PFSK-1 (cell line): ENCODE measurements around the gene MBD5.

Experiments
- FOXP2 ChIP-seq: optimal IDR thresholded peaks from 2 replicates; pipeline ENCODE3; 2011; ENCODE audit warnings: borderline replicate concordance, control low read depth, inconsistent platforms; ENCODE audit not compliant: insufficient read depth; ENCODE audit errors: extremely low read length, extremely low read depth
- POLR2AphosphoS5 ChIP-seq: IDR thresholded peaks from 2 replicates; pipeline ENCODE4 v1.6.1; 2012; ENCODE audit warnings: low read depth, mild to moderate bottlenecking, control low read depth, low read length, moderate library complexity
- REST ChIP-seq, 2 experiments: IDR thresholded peaks; 2 replicates each; pipeline versions ENCODE4 v1.6.1 to v1.8.0; 2011 to 2012; ENCODE audit warnings: low read depth in 2 of 2, low read length in 2 of 2, control low read depth in 1 of 2, inconsistent platforms in 1 of 2, mild to moderate bottlenecking in 1 of 2, moderate library complexity in 1 of 2; ENCODE audit not compliant: insufficient read depth in 1 of 2
- SIN3A ChIP-seq: IDR thresholded peaks from 2 replicates; pipeline ENCODE4 v1.6.1; 2012; ENCODE audit warnings: mild to moderate bottlenecking, low read length, moderate library complexity, borderline replicate concordance; ENCODE audit not compliant: insufficient read depth
- TAF1 ChIP-seq: IDR thresholded peaks from 2 replicates; pipeline ENCODE4 v1.6.1; 2012; ENCODE audit warnings: low read length, control low read depth, borderline replicate concordance; ENCODE audit not compliant: insufficient read depth

- TF ChIP-seq REST (IDR thresholded peaks at IDR 0.05; ENCODE audit: insufficient read depth in 1 of 2, low read depth in 2 of 2, low read length in 2 of 2) (no peak), FOXP2 (no peak), POLR2AphosphoS5 (no peak), TAF1 (no peak), SIN3A (no peak)
These were observed 5.7 kb downstream of the MBD5 start for GRCh38 chr2:148026573-148026972.
